GM23338 (cell line): Measurements from ENCODE around the gene DPH6. TPM values are rescaled to one million over a fixed set of nuclear protein-coding genes. Genes with fewer than 3 reads are reported as not detected.

Experiments used
- ATAC-seq: fragments of 200-7000 bp; cut with Tn5 transposase; 3 replicates; pipeline ENCODE4 v1.9.1; 2020
- DNase-seq: peaks from one replicate; pipeline ENCODE4 v3.0.0-alpha.2; 2015; ENCODE audit warnings: low spot score
- H2AFZ ChIP-seq: fragments of 200-600 bp; sonication (generic); 2 replicates; pipeline ENCODE4 v1.8.0; 2016; ENCODE audit warnings: antibody characterized with exemption, mild to moderate bottlenecking, moderate library complexity
- H3F3A ChIP-seq: fragments of 200-600 bp; sonication (generic); replicated peaks from 2 replicates; pipeline ENCODE4 v1.8.0; 2017; ENCODE audit warnings: antibody characterized with exemption, mixed run types, low read depth
- H3K27ac ChIP-seq: fragments of 200-600 bp; sonication (generic); 2 replicates; pipeline ENCODE4 v1.6.1; 2016; ENCODE audit warnings: low read depth
- H3K27me3 ChIP-seq: fragments of 200-600 bp; sonication (generic); 2 replicates; pipeline ENCODE4 v1.8.0; 2016; ENCODE audit warnings: mild to moderate bottlenecking, mixed run types, moderate library complexity; ENCODE audit not compliant: insufficient read depth
- H3K36me3 ChIP-seq: fragments of 200-600 bp; sonication (generic); 2 replicates; pipeline ENCODE4 v1.8.0; 2016; ENCODE audit warnings: mild to moderate bottlenecking; ENCODE audit not compliant: insufficient read depth
- H3K4me1 ChIP-seq: fragments of 200-600 bp; sonication (generic); 2 replicates; pipeline ENCODE4 v1.8.0; 2016; ENCODE audit warnings: mild to moderate bottlenecking, moderate library complexity; ENCODE audit not compliant: insufficient read depth
- H3K4me2 ChIP-seq: fragments of 200-600 bp; sonication (generic); 2 replicates; pipeline ENCODE4 v1.7.1; 2017; ENCODE audit warnings: mixed run types
- H3K4me3 ChIP-seq: fragments of 200-600 bp; sonication (generic); 2 replicates; pipeline ENCODE4 v1.6.1; 2016; ENCODE audit warnings: mixed run types
- H3K79me2 ChIP-seq: fragments of 200-600 bp; sonication (generic); replicated peaks from 2 replicates; pipeline ENCODE4 v1.8.0; 2017; ENCODE audit warnings: mild to moderate bottlenecking; ENCODE audit not compliant: insufficient read depth
- H3K9me2 ChIP-seq: fragments of 200-600 bp; sonication (generic); 2 replicates; pipeline ENCODE4 v1.8.0; 2017; ENCODE audit not compliant: insufficient read depth
- H4K20me1 ChIP-seq: fragments of 200-600 bp; sonication (generic); replicated peaks from 2 replicates; pipeline ENCODE4 v1.8.0; 2017; ENCODE audit warnings: mild to moderate bottlenecking; ENCODE audit not compliant: insufficient read depth
- H3K27ac Mint-ChIP-seq: 2 replicates; pipeline ENCODE4 v1.8.0; 2020; ENCODE audit warnings: inconsistent platforms, mild to moderate bottlenecking, moderate library complexity, mixed read lengths
- H3K27me3 Mint-ChIP-seq: 3 replicates; pipeline ENCODE4 v1.8.0; 2022; ENCODE audit warnings: low read depth, mild to moderate bottlenecking, moderate library complexity, mixed read lengths, inconsistent platforms; ENCODE audit not compliant: insufficient read depth, poor library complexity
- H3K36me3 Mint-ChIP-seq: 3 replicates; pipeline ENCODE4 v1.8.0; 2021; ENCODE audit warnings: low read depth, mild to moderate bottlenecking, inconsistent platforms, moderate library complexity, mixed read lengths
- H3K4me1 Mint-ChIP-seq: 3 replicates; pipeline ENCODE4 v1.8.0; 2020; ENCODE audit warnings: mild to moderate bottlenecking, inconsistent platforms, mixed read lengths
- H3K4me3 Mint-ChIP-seq: 3 replicates; pipeline ENCODE4 v1.8.0; 2021; ENCODE audit warnings: moderate library complexity, mild to moderate bottlenecking, inconsistent platforms, mixed read lengths
- H3K9me3 Mint-ChIP-seq: 3 replicates; pipeline ENCODE4 v1.8.0; 2020; ENCODE audit warnings: moderate library complexity, mild to moderate bottlenecking, inconsistent platforms, mixed read lengths
- CREB1 ChIP-seq: fragments of 250-450 bp; sonication (Bioruptor Pico); IDR thresholded peaks from 2 replicates; pipeline ENCODE4 v1.5.0; 2020; ENCODE audit warnings: low read depth, mild to moderate bottlenecking, moderate library complexity
- EZH2 ChIP-seq: fragments of 200-600 bp; sonication (generic); IDR thresholded peaks from one replicate; pipeline ENCODE4 v1.8.0; 2017; ENCODE audit warnings: antibody characterized with exemption, mild to moderate bottlenecking, low read depth; ENCODE audit not compliant: unreplicated experiment
- EZH2phosphoT487 ChIP-seq: fragments of 200-600 bp; sonication (generic); IDR thresholded peaks from one replicate; pipeline ENCODE4 v1.8.1; 2018; ENCODE audit warnings: antibody characterized with exemption; ENCODE audit not compliant: unreplicated experiment
- JUNB ChIP-seq: IDR thresholded peaks from one replicate; pipeline ENCODE4 v1.6.1; 2016; ENCODE audit warnings: antibody characterized with exemption; ENCODE audit not compliant: unreplicated experiment
- POLR2AphosphoS5 ChIP-seq: IDR thresholded peaks from 2 replicates; pipeline ENCODE4 v1.6.1; 2016; ENCODE audit warnings: antibody characterized with exemption, low read depth
- STAT1 ChIP-seq: IDR thresholded peaks from one replicate; pipeline ENCODE4 v1.6.1; 2016; ENCODE audit warnings: antibody characterized with exemption; ENCODE audit not compliant: unreplicated experiment
- ZNF114 ChIP-seq: fragments of 250-450 bp; sonication (Bioruptor Pico); IDR thresholded peaks from 2 replicates; pipeline ENCODE4 v1.5.0; 2020; ENCODE audit warnings: mild to moderate bottlenecking, moderate library complexity
- polyA plus RNA-seq: library from polyadenylated mRNA; unstranded; fragments of >200 nt; fragmentation: Nextera tagmentation; extraction: Ambion mirVana; gene quantifications from 2 replicates; pipeline ENCODE4 v1.2.1, GENCODE V29; 2016
- total RNA-seq: library from RNA; depleted of rRNA; stranded (reverse); fragments of >200 nt; shearing (Covaris generic); gene quantifications from 2 replicates; pipeline ENCODE4 v1.2.3, GENCODE V29; 2014
- TF ChIP-seq, protein P1 (sequence below), 2 experiments: fragments of 200-600 bp in 1 of 2; sonication (generic) in 1 of 2; conservative IDR thresholded peaks; 2 replicates each; pipeline versions ENCODE4 v1.5.1 to v1.6.1; 2016 to 2017; ENCODE audit warnings: antibody characterized with exemption in 2 of 2, low read depth in 2 of 2, mild to moderate bottlenecking in 2 of 2, moderate library complexity in 1 of 2
- TF ChIP-seq, protein P2 (sequence below): IDR thresholded peaks from 2 replicates; pipeline ENCODE4 v1.6.1; 2016; ENCODE audit warnings: antibody characterized with exemption
- TF ChIP-seq, protein P3 (sequence below): fragments of 250-450 bp; sonication (Bioruptor Pico); IDR thresholded peaks from 2 replicates; pipeline ENCODE4 v1.5.0; 2020; ENCODE audit warnings: mild to moderate bottlenecking, moderate library complexity

The DPH6 gene
- total and polyA plus RNA-seq, 2 experiments from 2014 or later: 37.9 to 46.9 TPM

DNA sequence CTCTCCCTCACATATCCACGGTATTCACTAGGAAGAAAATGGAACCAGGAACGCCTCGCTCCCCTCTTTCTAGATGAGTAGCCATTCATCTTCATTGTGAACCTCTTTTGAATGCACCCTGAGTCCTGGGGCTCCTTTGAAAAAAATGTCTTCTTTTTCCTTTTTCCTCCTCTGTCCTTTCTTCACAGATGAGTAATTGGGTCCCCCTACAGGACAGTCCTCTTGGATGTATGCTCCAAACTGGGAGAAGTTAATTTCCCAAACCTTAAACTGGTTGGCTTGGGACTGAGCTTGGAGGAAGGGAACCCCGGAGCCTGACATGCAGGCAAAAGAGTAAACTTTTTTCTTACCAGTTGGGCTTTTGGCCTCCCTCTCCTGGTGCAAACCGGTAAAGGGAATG, 108.8 kb downstream of the DPH6 start:
- Histone ChIP-seq H3K4me2 (no peak overlapping the region), H3K9me2 (no peaks in the 10 kb centered on the region), H3K79me2 (no peaks in the 10 kb centered on the region), H2AFZ (no peak overlapping the region), H4K20me1 (no peaks in the 10 kb centered on the region), H3K27me3 (no peaks in the 10 kb centered on the region), H3K4me1 (no peaks in the 10 kb centered on the region; the same call in 1 of the 2 replicates), H3K36me3 (no peaks in the 10 kb centered on the region), H3K27ac (0 out of 2 replicates have a peak overlapping the region, but pooled peaks have one; percentile 26), H3K4me3 (no peak overlapping the region), H3F3A (no peaks in the 10 kb centered on the region)
- DNase-seq (peak; percentile 54), ATAC-seq (peak; percentile 56; the same call in 1 of the 3 replicates)
- Mint-ChIP-seq H3K4me1 (peaks cover 8% of the 10 kb centered on the region), H3K36me3 (peaks cover 34% of the 10 kb centered on the region), H3K27me3 (peaks cover 2% of the 10 kb centered on the region), H3K4me3 (no peak overlapping the region), H3K27ac (no peak overlapping the region), H3K9me3 (peaks cover 31% of the 10 kb centered on the region)
- TF ChIP-seq, protein P1, sequence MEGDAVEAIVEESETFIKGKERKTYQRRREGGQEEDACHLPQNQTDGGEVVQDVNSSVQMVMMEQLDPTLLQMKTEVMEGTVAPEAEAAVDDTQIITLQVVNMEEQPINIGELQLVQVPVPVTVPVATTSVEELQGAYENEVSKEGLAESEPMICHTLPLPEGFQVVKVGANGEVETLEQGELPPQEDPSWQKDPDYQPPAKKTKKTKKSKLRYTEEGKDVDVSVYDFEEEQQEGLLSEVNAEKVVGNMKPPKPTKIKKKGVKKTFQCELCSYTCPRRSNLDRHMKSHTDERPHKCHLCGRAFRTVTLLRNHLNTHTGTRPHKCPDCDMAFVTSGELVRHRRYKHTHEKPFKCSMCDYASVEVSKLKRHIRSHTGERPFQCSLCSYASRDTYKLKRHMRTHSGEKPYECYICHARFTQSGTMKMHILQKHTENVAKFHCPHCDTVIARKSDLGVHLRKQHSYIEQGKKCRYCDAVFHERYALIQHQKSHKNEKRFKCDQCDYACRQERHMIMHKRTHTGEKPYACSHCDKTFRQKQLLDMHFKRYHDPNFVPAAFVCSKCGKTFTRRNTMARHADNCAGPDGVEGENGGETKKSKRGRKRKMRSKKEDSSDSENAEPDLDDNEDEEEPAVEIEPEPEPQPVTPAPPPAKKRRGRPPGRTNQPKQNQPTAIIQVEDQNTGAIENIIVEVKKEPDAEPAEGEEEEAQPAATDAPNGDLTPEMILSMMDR (conservative IDR thresholded peaks at IDR 0.05; ENCODE audit: low read depth in 2 of 2): peak; percentile 47 to 52
- no peak for TF ChIP-seq EZH2phosphoT487

DNA sequence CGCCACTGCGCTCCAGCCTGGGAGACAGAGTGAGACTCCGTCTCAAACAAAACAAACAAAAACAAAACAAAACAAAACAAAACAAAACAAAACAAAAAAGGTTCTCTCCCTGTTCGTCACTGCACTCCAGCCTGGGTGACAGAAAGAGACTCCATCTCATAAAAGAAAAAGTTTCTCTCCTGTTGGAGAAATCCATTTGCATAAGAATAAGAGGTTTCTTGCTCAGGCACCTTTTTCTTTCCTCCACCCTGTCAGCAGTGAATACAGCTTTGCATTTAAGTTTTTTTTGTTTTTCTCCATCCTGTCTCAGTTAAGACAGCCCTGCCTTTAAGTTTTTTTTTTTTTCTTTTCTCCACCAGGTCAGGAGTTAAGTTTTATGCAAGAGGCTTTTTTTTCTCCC, 109.5 kb downstream of the DPH6 start:
- Histone ChIP-seq H2AFZ (no peak overlapping the region), H3F3A (no peaks in the 10 kb centered on the region), H3K4me2 (no peak overlapping the region), H3K79me2 (no peaks in the 10 kb centered on the region), H4K20me1 (no peaks in the 10 kb centered on the region), H3K27ac (0 out of 2 replicates have a peak overlapping the region, but pooled peaks have one; percentile 26), H3K9me2 (no peaks in the 10 kb centered on the region), H3K4me3 (no peak overlapping the region), H3K4me1 (no peaks in the 10 kb centered on the region; the same call in 1 of the 2 replicates), H3K36me3 (no peaks in the 10 kb centered on the region), H3K27me3 (no peaks in the 10 kb centered on the region)
- DNase-seq: peak; percentile 37
- H3K4me3 Mint-ChIP-seq: no peak overlapping the region
- peak; percentile 48 for ATAC-seq
- peaks cover 34% of the 10 kb centered on the region for H3K36me3 Mint-ChIP-seq
- peaks cover 30% of the 10 kb centered on the region for H3K9me3 Mint-ChIP-seq
- H3K27me3 Mint-ChIP-seq: peaks cover 2% of the 10 kb centered on the region
- no peak overlapping the region; the same call in 1 of the 2 replicates for H3K27ac Mint-ChIP-seq
- H3K4me1 Mint-ChIP-seq: peaks cover 8% of the 10 kb centered on the region
- TF ChIP-seq, protein P2, sequence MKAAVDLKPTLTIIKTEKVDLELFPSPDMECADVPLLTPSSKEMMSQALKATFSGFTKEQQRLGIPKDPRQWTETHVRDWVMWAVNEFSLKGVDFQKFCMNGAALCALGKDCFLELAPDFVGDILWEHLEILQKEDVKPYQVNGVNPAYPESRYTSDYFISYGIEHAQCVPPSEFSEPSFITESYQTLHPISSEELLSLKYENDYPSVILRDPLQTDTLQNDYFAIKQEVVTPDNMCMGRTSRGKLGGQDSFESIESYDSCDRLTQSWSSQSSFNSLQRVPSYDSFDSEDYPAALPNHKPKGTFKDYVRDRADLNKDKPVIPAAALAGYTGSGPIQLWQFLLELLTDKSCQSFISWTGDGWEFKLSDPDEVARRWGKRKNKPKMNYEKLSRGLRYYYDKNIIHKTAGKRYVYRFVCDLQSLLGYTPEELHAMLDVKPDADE: no peak
- TF ChIP-seq POLR2AphosphoS5 (no peak), EZH2 (no peak), CREB1 (CRISPR knock-in tag) (no peak), ZNF114 (CRISPR knock-in tag) (no peak), EZH2phosphoT487 (no peak), STAT1 (no peak), JUNB (no peak)
- TF ChIP-seq, protein P3, sequence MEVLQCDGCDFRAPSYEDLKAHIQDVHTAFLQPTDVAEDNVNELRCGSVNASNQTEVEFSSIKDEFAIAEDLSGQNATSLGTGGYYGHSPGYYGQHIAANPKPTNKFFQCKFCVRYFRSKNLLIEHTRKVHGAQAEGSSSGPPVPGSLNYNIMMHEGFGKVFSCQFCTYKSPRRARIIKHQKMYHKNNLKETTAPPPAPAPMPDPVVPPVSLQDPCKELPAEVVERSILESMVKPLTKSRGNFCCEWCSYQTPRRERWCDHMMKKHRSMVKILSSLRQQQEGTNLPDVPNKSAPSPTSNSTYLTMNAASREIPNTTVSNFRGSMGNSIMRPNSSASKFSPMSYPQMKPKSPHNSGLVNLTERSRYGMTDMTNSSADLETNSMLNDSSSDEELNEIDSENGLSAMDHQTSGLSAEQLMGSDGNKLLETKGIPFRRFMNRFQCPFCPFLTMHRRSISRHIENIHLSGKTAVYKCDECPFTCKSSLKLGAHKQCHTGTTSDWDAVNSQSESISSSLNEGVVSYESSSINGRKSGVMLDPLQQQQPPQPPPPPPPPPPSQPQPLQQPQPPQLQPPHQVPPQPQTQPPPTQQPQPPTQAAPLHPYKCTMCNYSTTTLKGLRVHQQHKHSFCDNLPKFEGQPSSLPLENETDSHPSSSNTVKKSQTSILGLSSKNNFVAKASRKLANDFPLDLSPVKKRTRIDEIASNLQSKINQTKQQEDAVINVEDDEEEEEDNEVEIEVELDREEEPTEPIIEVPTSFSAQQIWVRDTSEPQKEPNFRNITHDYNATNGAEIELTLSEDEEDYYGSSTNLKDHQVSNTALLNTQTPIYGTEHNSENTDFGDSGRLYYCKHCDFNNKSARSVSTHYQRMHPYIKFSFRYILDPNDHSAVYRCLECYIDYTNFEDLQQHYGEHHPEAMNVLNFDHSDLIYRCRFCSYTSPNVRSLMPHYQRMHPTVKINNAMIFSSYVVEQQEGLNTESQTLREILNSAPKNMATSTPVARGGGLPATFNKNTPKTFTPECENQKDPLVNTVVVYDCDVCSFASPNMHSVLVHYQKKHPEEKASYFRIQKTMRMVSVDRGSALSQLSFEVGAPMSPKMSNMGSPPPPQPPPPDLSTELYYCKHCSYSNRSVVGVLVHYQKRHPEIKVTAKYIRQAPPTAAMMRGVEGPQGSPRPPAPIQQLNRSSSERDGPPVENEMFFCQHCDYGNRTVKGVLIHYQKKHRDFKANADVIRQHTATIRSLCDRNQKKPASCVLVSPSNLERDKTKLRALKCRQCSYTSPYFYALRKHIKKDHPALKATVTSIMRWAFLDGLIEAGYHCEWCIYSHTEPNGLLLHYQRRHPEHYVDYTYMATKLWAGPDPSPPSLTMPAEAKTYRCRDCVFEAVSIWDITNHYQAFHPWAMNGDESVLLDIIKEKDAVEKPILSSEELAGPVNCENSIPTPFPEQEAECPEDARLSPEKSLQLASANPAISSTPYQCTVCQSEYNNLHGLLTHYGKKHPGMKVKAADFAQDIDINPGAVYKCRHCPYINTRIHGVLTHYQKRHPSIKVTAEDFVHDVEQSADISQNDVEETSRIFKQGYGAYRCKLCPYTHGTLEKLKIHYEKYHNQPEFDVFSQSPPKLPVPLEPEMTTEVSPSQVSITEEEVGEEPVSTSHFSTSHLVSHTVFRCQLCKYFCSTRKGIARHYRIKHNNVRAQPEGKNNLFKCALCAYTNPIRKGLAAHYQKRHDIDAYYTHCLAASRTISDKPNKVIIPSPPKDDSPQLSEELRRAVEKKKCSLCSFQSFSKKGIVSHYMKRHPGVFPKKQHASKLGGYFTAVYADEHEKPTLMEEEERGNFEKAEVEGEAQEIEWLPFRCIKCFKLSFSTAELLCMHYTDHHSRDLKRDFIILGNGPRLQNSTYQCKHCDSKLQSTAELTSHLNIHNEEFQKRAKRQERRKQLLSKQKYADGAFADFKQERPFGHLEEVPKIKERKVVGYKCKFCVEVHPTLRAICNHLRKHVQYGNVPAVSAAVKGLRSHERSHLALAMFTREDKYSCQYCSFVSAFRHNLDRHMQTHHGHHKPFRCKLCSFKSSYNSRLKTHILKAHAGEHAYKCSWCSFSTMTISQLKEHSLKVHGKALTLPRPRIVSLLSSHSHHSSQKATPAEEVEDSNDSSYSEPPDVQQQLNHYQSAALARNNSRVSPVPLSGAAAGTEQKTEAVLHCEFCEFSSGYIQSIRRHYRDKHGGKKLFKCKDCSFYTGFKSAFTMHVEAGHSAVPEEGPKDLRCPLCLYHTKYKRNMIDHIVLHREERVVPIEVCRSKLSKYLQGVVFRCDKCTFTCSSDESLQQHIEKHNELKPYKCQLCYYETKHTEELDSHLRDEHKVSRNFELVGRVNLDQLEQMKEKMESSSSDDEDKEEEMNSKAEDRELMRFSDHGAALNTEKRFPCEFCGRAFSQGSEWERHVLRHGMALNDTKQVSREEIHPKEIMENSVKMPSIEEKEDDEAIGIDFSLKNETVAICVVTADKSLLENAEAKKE: no peak
- TF ChIP-seq, protein P1 (conservative IDR thresholded peaks at IDR 0.05; ENCODE audit: low read depth in 2 of 2): no peak
